ENCODE results near the gene SPATS2. TPM values are rescaled to one million over a fixed set of nuclear protein-coding genes. Genes with fewer than 3 reads are reported as not detected.
"Not testable (repeated sequence)": the region's sequence is repeated elsewhere in the genome, so short reads cannot be mapped to it uniquely, and the experiment has no call there.

The SPATS2 gene
- total RNA-seq (ENCODE audit: low replicate concordance) = 45.2 and 49.5 TPM in 2 replicates

GRCh38 chr12:49367381-49368239 lies at the start of gene SPATS2:
Gene SPATS2, plus strand, starts transcription at chr12:49367462. Its CDS starts 93,551 bp downstream, at chr12:49461013.
- H4K20me1 ChIP-seq (ENCODE audit: low read depth) = peaks cover 33% of the 10 kb centered on the region
- H3K4me2 ChIP-seq = peak within 1 kb of the TSS; percentile 93
- peaks cover 50% of the 10 kb centered on the region for H3K79me2 ChIP-seq (ENCODE audit: low read depth)
- TF ChIP-seq EZH2phosphoT487 (IDR thresholded peaks at IDR 0.05) (no peak), EZH2 (IDR thresholded peaks at IDR 0.05) (no peak), CTCF (IDR thresholded peaks at IDR 0.05) (no peak)
- peaks cover 6% of the 10 kb centered on the region for H3K27me3 ChIP-seq
- H2AFZ ChIP-seq (replicated peaks) = peak within 1 kb of the TSS; percentile 91
- peak within 1 kb of the TSS; percentile 96 for H3K27ac Mint-ChIP-seq
- H3K4me3 Mint-ChIP-seq = peak within 1 kb of the TSS; percentile 94
- H3K4me3 ChIP-seq = peak within 1 kb of the TSS; percentile 89
- H3K36me3 ChIP-seq = no peaks in the 10 kb centered on the region
- H3F3A ChIP-seq (ENCODE audit: low read depth) = peaks cover 43% of the 10 kb centered on the region
- peaks cover 11% of the 10 kb centered on the region for H3K36me3 Mint-ChIP-seq
- no peaks in the 10 kb centered on the region for H3K27me3 Mint-ChIP-seq (ENCODE audit: insufficient read depth, low read depth)
- no peak for DNase-seq (ENCODE audit: low spot score)
- peaks cover 14% of the 10 kb centered on the region for H3K4me1 ChIP-seq
- peaks cover 19% of the 10 kb centered on the region for H3K4me1 Mint-ChIP-seq
- H3K27ac ChIP-seq = peak within 1 kb of the TSS; percentile 97
- no peaks in the 10 kb centered on the region for H3K9me3 ChIP-seq (ENCODE audit: low read depth)
- no peaks in the 10 kb centered on the region for H3K9me3 Mint-ChIP-seq
- H3K9ac ChIP-seq = peak within 1 kb of the TSS; percentile 84

GRCh38 chr12:49320411-49321103 lies 46.7 kb upstream of the SPATS2 start:
- peaks cover 11% of the 10 kb centered on the region for H3F3A ChIP-seq (ENCODE audit: low read depth)
- H3K4me2 ChIP-seq; H3K27ac Mint-ChIP-seq; H2AFZ ChIP-seq (replicated peaks); H3K36me3 ChIP-seq; H3K4me3 ChIP-seq; H3K9ac ChIP-seq; H3K27me3 Mint-ChIP-seq (ENCODE audit: insufficient read depth, low read depth); H3K9me3 ChIP-seq (ENCODE audit: low read depth); H3K9me3 Mint-ChIP-seq; H3K36me3 Mint-ChIP-seq; H4K20me1 ChIP-seq (ENCODE audit: low read depth); DNase-seq (ENCODE audit: low spot score); H3K27ac ChIP-seq: not testable (repeated sequence)
- H3K79me2 ChIP-seq (ENCODE audit: low read depth) = peaks cover 16% of the 10 kb centered on the region
- Mint-ChIP-seq H3K4me3 (peak overlapping the region; percentile 19), H3K4me1 (peaks cover 21% of the 10 kb centered on the region)
- H3K27me3 ChIP-seq = peaks cover 14% of the 10 kb centered on the region
- H3K4me1 ChIP-seq = peaks cover 13% of the 10 kb centered on the region

- Histone ChIP-seq H2AFZ (replicated peaks) (peak overlapping the region; percentile 75), H3K4me1 (peaks cover 13% of the 10 kb centered on the region), H3K27ac (no peak overlapping the region), H3K9ac (peak overlapping the region; percentile 68), H3K27me3 (peaks cover 14% of the 10 kb centered on the region), H3K4me3 (peak overlapping the region; percentile 89), H3K4me2 (peak overlapping the region; percentile 77), H4K20me1 (ENCODE audit: low read depth) (no peaks in the 10 kb centered on the region), H3K79me2 (ENCODE audit: low read depth) (peaks cover 16% of the 10 kb centered on the region), H3F3A (ENCODE audit: low read depth) (peaks cover 11% of the 10 kb centered on the region), H3K36me3 (no peaks in the 10 kb centered on the region), H3K9me3 (ENCODE audit: low read depth) (no peaks in the 10 kb centered on the region)
- no peak for TF ChIP-seq EZH2phosphoT487 (IDR thresholded peaks at IDR 0.05)
- no peak for TF ChIP-seq EZH2 (IDR thresholded peaks at IDR 0.05)
- TF ChIP-seq CTCF (IDR thresholded peaks at IDR 0.05) = no peak
- Mint-ChIP-seq H3K27me3 (ENCODE audit: insufficient read depth, low read depth) (peaks cover 11% of the 10 kb centered on the region), H3K9me3 (no peaks in the 10 kb centered on the region), H3K4me3 (peak overlapping the region; percentile 97), H3K27ac (peak overlapping the region; percentile 94), H3K36me3 (peaks cover 11% of the 10 kb centered on the region), H3K4me1 (peaks cover 21% of the 10 kb centered on the region)
- DNase-seq (ENCODE audit: low spot score) = no peak
Observed at GRCh38 chr12:49322367-49322707, 44.9 kb upstream of the SPATS2 start.
